CD14-positive monocyte (primary cell): ENCODE measurements around the gene TTLL7. TPM values are rescaled to one million over a fixed set of nuclear protein-coding genes. Genes with fewer than 3 reads are reported as not detected.

ENCODE experiments used
- DNase-seq, 3 donors: peaks; one replicate each; pipeline ENCODE4 v3.0.0-alpha.2; 2011 to 2022
- H2AFZ ChIP-seq: 2 replicates; pipeline ENCODE4 v1.6.0; 2012; ENCODE audit warnings: mild to moderate bottlenecking, low read depth, low read length, inconsistent platforms; ENCODE audit not compliant: insufficient read depth, poor library complexity, severe bottlenecking
- H3K27ac ChIP-seq, 2 donors: 1 replicate in 1 of 2; 2 replicates in 1 of 2; pipeline ENCODE4 v1.5.1; 2012 to 2013; ENCODE audit warnings: low read length in 2 of 2, control low read depth in 1 of 2, inconsistent platforms in 1 of 2, low read depth in 1 of 2, mild to moderate bottlenecking in 1 of 2
- H3K27me3 ChIP-seq, 2 donors: one replicate each; pipeline versions ENCODE4 v1.6.0 to v1.6.1; 2011 to 2013; ENCODE audit warnings: low read length in 2 of 2; ENCODE audit not compliant: control insufficient read depth in 2 of 2, insufficient read depth in 2 of 2
- H3K36me3 ChIP-seq, 2 donors: replicated peaks in 1 of 2; 1 replicate in 1 of 2; 2 replicates in 1 of 2; pipeline versions ENCODE4 v1.5.1 to v1.6.1; 2012 to 2013; ENCODE audit warnings: low read length in 2 of 2, control low read depth in 1 of 2, inconsistent platforms in 1 of 2, mild to moderate bottlenecking in 1 of 2; ENCODE audit not compliant: insufficient read depth in 2 of 2, control insufficient read depth in 1 of 2
- H3K4me1 ChIP-seq, 2 donors: 1 replicate in 1 of 2; 2 replicates in 1 of 2; pipeline versions ENCODE4 v1.5.1 to v1.6.1; 2012 to 2013; ENCODE audit warnings: low read length in 2 of 2, control low read depth in 1 of 2, inconsistent platforms in 1 of 2, mild to moderate bottlenecking in 1 of 2, moderate library complexity in 1 of 2; ENCODE audit not compliant: insufficient read depth in 2 of 2, control insufficient read depth in 1 of 2
- H3K4me2 ChIP-seq: replicated peaks from 2 replicates; pipeline ENCODE3; 2012; ENCODE audit warnings: low read length, moderate library complexity, mild to moderate bottlenecking; ENCODE audit not compliant: poor library complexity, severe bottlenecking; ENCODE audit errors: extremely low read depth
- H3K4me3 ChIP-seq, 3 experiments: fragments of 200-600 bp in 1 of 3; sonication (generic) in 1 of 3; replicated peaks in 1 of 3; 1 replicate in 2 of 3; 2 replicates in 1 of 3; pipeline ENCODE4 v1.5.1; 2011 to 2013; ENCODE audit warnings: low read length in 3 of 3, mild to moderate bottlenecking in 3 of 3, control low read depth in 2 of 3, low read depth in 2 of 3, inconsistent platforms in 1 of 3, moderate library complexity in 1 of 3
- H3K79me2 ChIP-seq: 2 replicates; pipeline ENCODE4 v1.6.0; 2012; ENCODE audit warnings: mild to moderate bottlenecking, control low read depth, inconsistent platforms, low read length, moderate library complexity; ENCODE audit not compliant: insufficient read depth
- H3K9ac ChIP-seq: 2 replicates; pipeline ENCODE4 v1.6.0; 2017; ENCODE audit warnings: low read length, mild to moderate bottlenecking; ENCODE audit not compliant: insufficient read depth, poor library complexity, severe bottlenecking
- H3K9me3 ChIP-seq, 2 donors: replicated peaks in 1 of 2; 1 replicate in 1 of 2; 2 replicates in 1 of 2; pipeline versions ENCODE4 v1.5.1 to v1.6.1; 2012 to 2013; ENCODE audit warnings: low read length in 2 of 2, control low read depth in 1 of 2; ENCODE audit not compliant: control insufficient read depth in 1 of 2, insufficient read depth in 1 of 2
- H4K20me1 ChIP-seq: 2 replicates; pipeline ENCODE4 v1.6.0; 2012; ENCODE audit warnings: mild to moderate bottlenecking, low read length, control low read depth, moderate library complexity; ENCODE audit not compliant: insufficient read depth
- H3K27ac Mint-ChIP-seq, 7 donors: one replicate each; pipeline ENCODE4 v1.8.0; 2020; ENCODE audit warnings: mild to moderate bottlenecking in 7 of 7, mixed read lengths in 7 of 7, moderate library complexity in 6 of 7, inconsistent platforms in 2 of 7
- H3K27me3 Mint-ChIP-seq, 3 donors: one replicate each; pipeline ENCODE4 v1.8.0; 2021 to 2022; ENCODE audit warnings: low read depth in 3 of 3, mild to moderate bottlenecking in 3 of 3, mixed read lengths in 3 of 3, moderate library complexity in 3 of 3, inconsistent platforms in 1 of 3
- H3K36me3 Mint-ChIP-seq, 2 donors: one replicate each; pipeline ENCODE4 v1.8.0; 2020; ENCODE audit warnings: mixed read lengths in 2 of 2, inconsistent platforms in 1 of 2, mild to moderate bottlenecking in 1 of 2
- H3K4me1 Mint-ChIP-seq: one replicate; pipeline ENCODE4 v1.8.0; 2020; ENCODE audit warnings: mild to moderate bottlenecking, mixed read lengths
- H3K4me3 Mint-ChIP-seq, 2 donors: one replicate each; pipeline ENCODE4 v1.8.0; 2020; ENCODE audit warnings: mild to moderate bottlenecking in 2 of 2, mixed read lengths in 2 of 2, moderate library complexity in 1 of 2
- H3K9me3 Mint-ChIP-seq, 7 donors: one replicate each; pipeline ENCODE4 v1.8.0; 2020 to 2022; ENCODE audit warnings: mixed read lengths in 7 of 7, mild to moderate bottlenecking in 6 of 7, moderate library complexity in 6 of 7, inconsistent platforms in 2 of 7
- CTCF ChIP-seq: fragments of 200-600 bp; IDR thresholded peaks from one replicate; pipeline ENCODE4 v1.8.0; 2022; ENCODE audit warnings: antibody characterized with exemption, mild to moderate bottlenecking
- WGBS: methylation state at CpG from one replicate; pipeline ENCODE4 v1.1.5; 2013; ENCODE audit warnings: missing lambda C conversion rate; ENCODE audit not compliant: insufficient coverage; 5-methylcytosine and 5-hydroxymethylcytosine counted together
- intact Hi-C, 2 donors: fragments of 100-400 bp; cut with micrococcal nuclease; formaldehyde crosslinking; loops; one replicate each; pipeline versions ENCODE4 v1.15.0 to v1.15.1; 2023
- polyA plus RNA-seq, 3 donors: library from polyadenylated mRNA; depleted of rRNA in 1 of 3; unstranded in 2 of 3; stranded (reverse) in 1 of 3; fragments of 300-500 nt in 2 of 3; fragments of >200 nt in 1 of 3; fragmentation: Illumina TruSeq in 2 of 3; gene quantifications; 1 replicate in 2 of 3; 2 replicates in 1 of 3; pipeline ENCODE4 v1.2.3, GENCODE V29; 2012 to 2021

TTLL7 gene
- polyA plus RNA-seq, 3 donors: 0.12 to 0.69 TPM; not detected in 1

- H3K36me3 ChIP-seq: no peaks in the 10 kb centered on the region
- H3K4me1 ChIP-seq: peaks cover 5% of the 10 kb centered on the region in 2 donors
- intact Hi-C loops: no loop called here
- no peaks in the 10 kb centered on the region for H3K9me3 ChIP-seq
- DNase-seq: no peak
- TF ChIP-seq CTCF: no peak
- no peaks in the 10 kb centered on the region for H3K36me3 Mint-ChIP-seq
- no CpG with 5 or more reads among the region's 2 CpGs for WGBS
- H3K9ac ChIP-seq: no peak overlapping the region
- H3K27me3 Mint-ChIP-seq: peaks cover 35 to 52% (median 45%) of the 10 kb centered on the region in 3 donors
- no peak overlapping the region for H3K4me3 Mint-ChIP-seq
- no peak overlapping the region for H2AFZ ChIP-seq
- no peaks in the 10 kb centered on the region for H3K79me2 ChIP-seq
- no peak overlapping the region for H3K4me2 ChIP-seq
- no peaks in the 10 kb centered on the region for H4K20me1 ChIP-seq
- H3K27ac ChIP-seq: no peak overlapping the region
- H3K4me1 Mint-ChIP-seq: peaks cover 13% of the 10 kb centered on the region
- H3K27ac Mint-ChIP-seq: no peak overlapping the region
- peaks cover 31 to 41% of the 10 kb centered on the region in 2 donors for H3K27me3 ChIP-seq
- no peak overlapping the region for H3K4me3 ChIP-seq
- no peaks in the 10 kb centered on the region for H3K9me3 Mint-ChIP-seq
These were observed 2.7 kb downstream of the TTLL7 start for GRCh38 chr1:83996191-83996590.

GRCh38 chr1:83995649-83996048 lies 3.3 kb downstream of the TTLL7 start:
- no peak overlapping the region for H3K27ac Mint-ChIP-seq
- H3K79me2 ChIP-seq: no peaks in the 10 kb centered on the region
- H3K36me3 Mint-ChIP-seq: no peaks in the 10 kb centered on the region
- no peaks in the 10 kb centered on the region for H3K9me3 Mint-ChIP-seq
- no peaks in the 10 kb centered on the region for H3K36me3 ChIP-seq
- no peak overlapping the region for H3K4me3 Mint-ChIP-seq
- TF ChIP-seq CTCF: no peak
- no peak overlapping the region for H3K4me3 ChIP-seq
- peaks cover 13% of the 10 kb centered on the region for H3K4me1 Mint-ChIP-seq
- no peak overlapping the region for H3K27ac ChIP-seq
- peaks cover 29 to 38% of the 10 kb centered on the region in 2 donors for H3K27me3 ChIP-seq
- WGBS: no CpG with 5 or more reads among the region's 1 CpG
- no peak overlapping the region for H3K9ac ChIP-seq
- H4K20me1 ChIP-seq: no peaks in the 10 kb centered on the region
- H3K4me2 ChIP-seq: no peak overlapping the region
- intact Hi-C loops: no loop called here
- H3K27me3 Mint-ChIP-seq: peaks cover 31 to 48% (median 42%) of the 10 kb centered on the region in 3 donors
- no peak overlapping the region for H2AFZ ChIP-seq
- DNase-seq: no peak
- no peaks in the 10 kb centered on the region for H3K9me3 ChIP-seq
- H3K4me1 ChIP-seq: peaks cover 5% of the 10 kb centered on the region in 2 donors
